ENCODE results near the gene EXOG. TPM values are rescaled to one million over a fixed set of nuclear protein-coding genes. Genes with fewer than 3 reads are reported as not detected.

EXOG gene
- total RNA-seq, 1 experiment from 2014 or later: 16.2 TPM

DNA sequence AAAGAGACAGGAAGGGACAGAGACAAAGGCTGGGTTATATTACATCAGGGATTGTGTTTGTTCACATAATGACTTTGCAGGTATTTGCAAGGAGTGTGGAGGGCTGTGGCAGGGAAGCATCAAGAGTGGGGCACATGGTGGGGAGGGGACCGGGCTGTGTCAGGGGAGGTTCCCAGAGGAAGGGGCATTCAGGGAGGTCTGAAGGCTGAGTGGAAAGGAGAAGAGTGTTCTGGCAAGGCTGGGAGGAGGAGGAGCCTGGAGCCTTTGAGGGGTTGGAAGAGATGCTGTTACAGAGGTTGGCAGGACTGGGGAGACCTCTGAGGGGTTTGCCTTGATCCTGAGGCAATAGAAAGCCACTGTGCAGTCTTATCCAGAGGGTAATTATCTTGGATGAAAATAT, 49.4 kb downstream of the EXOG start:
- H3K9me3 ChIP-seq: no peaks in the 10 kb centered on the region
- Mint-ChIP-seq H3K4me3 (ENCODE audit: unreplicated experiment) (no peak overlapping the region), H3K27ac (ENCODE audit: unreplicated experiment) (no peak overlapping the region), H3K27me3 (ENCODE audit: insufficient read depth, unreplicated experiment) (peaks cover 13% of the 10 kb centered on the region), H3K9me3 (ENCODE audit: unreplicated experiment) (no peaks in the 10 kb centered on the region), H3K36me3 (ENCODE audit: insufficient read depth, unreplicated experiment) (no peaks in the 10 kb centered on the region), H3K4me1 (ENCODE audit: low read depth, unreplicated experiment) (no peaks in the 10 kb centered on the region)
- POLR2A ChIA-PET: no interaction called here
- TF ChIP-seq, protein P1, sequence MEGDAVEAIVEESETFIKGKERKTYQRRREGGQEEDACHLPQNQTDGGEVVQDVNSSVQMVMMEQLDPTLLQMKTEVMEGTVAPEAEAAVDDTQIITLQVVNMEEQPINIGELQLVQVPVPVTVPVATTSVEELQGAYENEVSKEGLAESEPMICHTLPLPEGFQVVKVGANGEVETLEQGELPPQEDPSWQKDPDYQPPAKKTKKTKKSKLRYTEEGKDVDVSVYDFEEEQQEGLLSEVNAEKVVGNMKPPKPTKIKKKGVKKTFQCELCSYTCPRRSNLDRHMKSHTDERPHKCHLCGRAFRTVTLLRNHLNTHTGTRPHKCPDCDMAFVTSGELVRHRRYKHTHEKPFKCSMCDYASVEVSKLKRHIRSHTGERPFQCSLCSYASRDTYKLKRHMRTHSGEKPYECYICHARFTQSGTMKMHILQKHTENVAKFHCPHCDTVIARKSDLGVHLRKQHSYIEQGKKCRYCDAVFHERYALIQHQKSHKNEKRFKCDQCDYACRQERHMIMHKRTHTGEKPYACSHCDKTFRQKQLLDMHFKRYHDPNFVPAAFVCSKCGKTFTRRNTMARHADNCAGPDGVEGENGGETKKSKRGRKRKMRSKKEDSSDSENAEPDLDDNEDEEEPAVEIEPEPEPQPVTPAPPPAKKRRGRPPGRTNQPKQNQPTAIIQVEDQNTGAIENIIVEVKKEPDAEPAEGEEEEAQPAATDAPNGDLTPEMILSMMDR (IDR thresholded peaks at IDR 0.05; ENCODE audit: insufficient read depth in 1 of 2, low read depth in 1 of 2, low read length in 1 of 2, severe bottlenecking in 1 of 2, unreplicated experiment in 1 of 2): no peak
- BruUV-seq (replicated peaks): no TSS peak
- CTCF ChIA-PET: no interaction called here
- intact Hi-C loops (cut with micrococcal nuclease; ENCODE audit: unreplicated experiment): no loop called here
- no peak overlapping the region for H3K4me3 ChIP-seq (ENCODE audit: low read depth, low read length)
- no peaks in the 10 kb centered on the region for H3K4me1 ChIP-seq
- DNase-seq: no peak
- no peaks in the 10 kb centered on the region; the same call in 1 of the 2 replicates for H3K27me3 ChIP-seq (replicated peaks; ENCODE audit: control insufficient read depth, insufficient read depth, low read length)
- no peaks in the 10 kb centered on the region for H3K36me3 ChIP-seq (ENCODE audit: control insufficient read depth, insufficient read depth, low read length)

DNA sequence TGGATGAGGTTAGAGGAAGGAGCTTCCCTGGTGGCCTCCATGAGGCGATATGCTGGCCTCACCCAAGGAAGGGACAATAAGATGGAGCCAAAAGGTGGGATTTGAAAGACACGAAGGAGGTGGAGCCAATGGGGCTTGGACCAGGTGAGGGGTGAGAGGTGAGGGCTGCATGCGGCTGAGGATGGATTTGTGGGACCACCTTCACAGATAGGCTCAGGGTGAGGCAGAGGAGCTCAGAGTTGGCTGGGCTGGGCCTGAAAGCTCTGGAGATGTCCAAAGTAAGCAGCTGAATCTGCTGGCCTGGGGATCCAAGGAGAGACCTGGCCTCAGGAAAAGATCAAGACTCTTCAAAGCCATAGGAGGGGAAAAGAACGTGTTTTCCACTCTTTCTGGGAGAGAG, 49.8 kb downstream of the EXOG start:
- H3K4me3 ChIP-seq (ENCODE audit: low read depth, low read length): no peak overlapping the region
- no peaks in the 10 kb centered on the region for H3K36me3 Mint-ChIP-seq (ENCODE audit: insufficient read depth, unreplicated experiment)
- no peak overlapping the region for H3K4me3 Mint-ChIP-seq (ENCODE audit: unreplicated experiment)
- no TSS peak for BruUV-seq (replicated peaks)
- H3K4me1 Mint-ChIP-seq (ENCODE audit: low read depth, unreplicated experiment): no peaks in the 10 kb centered on the region
- no peak for DNase-seq
- ChIA-PET POLR2A (no interaction called here), CTCF (no interaction called here)
- no peaks in the 10 kb centered on the region for H3K36me3 ChIP-seq (ENCODE audit: control insufficient read depth, insufficient read depth, low read length)
- H3K27me3 Mint-ChIP-seq (ENCODE audit: insufficient read depth, unreplicated experiment): peaks cover 16% of the 10 kb centered on the region
- no peak overlapping the region for H3K27ac Mint-ChIP-seq (ENCODE audit: unreplicated experiment)
- H3K9me3 Mint-ChIP-seq (ENCODE audit: unreplicated experiment): no peaks in the 10 kb centered on the region
- no peaks in the 10 kb centered on the region; the same call in 1 of the 2 replicates for H3K27me3 ChIP-seq (replicated peaks; ENCODE audit: control insufficient read depth, insufficient read depth, low read length)
- no peaks in the 10 kb centered on the region for H3K9me3 ChIP-seq
- intact Hi-C loops (cut with micrococcal nuclease; ENCODE audit: unreplicated experiment): no loop called here
- TF ChIP-seq, protein P1 (IDR thresholded peaks at IDR 0.05; ENCODE audit: insufficient read depth in 1 of 2, low read depth in 1 of 2, low read length in 1 of 2, severe bottlenecking in 1 of 2, unreplicated experiment in 1 of 2): no peak
- H3K4me1 ChIP-seq: no peaks in the 10 kb centered on the region

DNA sequence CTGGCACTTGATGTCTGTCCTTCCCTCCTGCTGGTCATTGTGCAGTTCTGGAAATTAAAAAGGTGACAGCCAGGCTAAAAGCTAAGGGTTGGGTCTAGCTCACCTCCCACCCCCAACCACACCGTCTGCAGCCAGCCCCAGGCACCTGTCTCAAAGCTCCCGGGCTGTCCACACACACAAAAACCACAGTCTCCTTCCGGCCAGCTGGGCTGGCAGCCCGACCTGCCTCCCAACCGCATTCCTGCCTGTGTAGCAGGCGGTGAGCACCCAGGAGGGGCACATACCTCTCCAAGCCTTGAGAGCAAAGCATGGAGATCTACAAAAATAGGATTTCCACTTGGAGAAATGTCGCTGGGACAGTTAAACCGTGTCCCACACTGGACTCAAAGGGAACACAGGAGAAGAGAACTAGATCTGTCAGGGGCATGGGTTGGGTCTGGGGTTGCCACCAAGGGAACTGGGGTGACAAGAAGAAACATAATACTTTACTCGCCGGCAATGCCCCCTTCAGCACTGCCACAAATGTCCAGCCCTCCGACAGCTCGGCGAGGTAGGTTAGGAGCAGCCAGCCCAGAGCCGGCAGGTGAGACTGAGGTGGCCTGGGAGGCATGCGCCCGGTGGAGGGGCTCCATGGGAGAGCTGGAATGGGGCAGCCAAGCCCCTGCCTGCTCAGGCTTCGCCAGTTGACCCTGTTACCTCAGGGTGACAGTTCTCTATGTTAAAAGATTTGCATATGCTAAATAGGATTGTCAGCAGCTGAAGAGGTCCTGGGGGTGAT, 52.2 kb downstream of the EXOG start:
- Mint-ChIP-seq H3K4me1 (ENCODE audit: low read depth, unreplicated experiment) (no peaks in the 10 kb centered on the region), H3K36me3 (ENCODE audit: insufficient read depth, unreplicated experiment) (no peaks in the 10 kb centered on the region), H3K27me3 (ENCODE audit: insufficient read depth, unreplicated experiment) (peaks cover 25% of the 10 kb centered on the region), H3K4me3 (ENCODE audit: unreplicated experiment) (no peak overlapping the region), H3K27ac (ENCODE audit: unreplicated experiment) (no peak overlapping the region), H3K9me3 (ENCODE audit: unreplicated experiment) (no peaks in the 10 kb centered on the region)
- TF ChIP-seq, protein P1 (IDR thresholded peaks at IDR 0.05; ENCODE audit: insufficient read depth in 1 of 2, low read depth in 1 of 2, low read length in 1 of 2, severe bottlenecking in 1 of 2, unreplicated experiment in 1 of 2): no peak
- H3K4me1 ChIP-seq: no peaks in the 10 kb centered on the region
- no peak for DNase-seq
- intact Hi-C loops (cut with micrococcal nuclease; ENCODE audit: unreplicated experiment): no loop called here
- ChIA-PET CTCF (no interaction called here), POLR2A (no interaction called here)
- BruUV-seq (replicated peaks): no TSS peak
- no peaks in the 10 kb centered on the region for H3K36me3 ChIP-seq (ENCODE audit: control insufficient read depth, insufficient read depth, low read length)
- H3K27me3 ChIP-seq (replicated peaks; ENCODE audit: control insufficient read depth, insufficient read depth, low read length): no peaks in the 10 kb centered on the region; the same call in 1 of the 2 replicates
- H3K4me3 ChIP-seq (ENCODE audit: low read depth, low read length): no peak overlapping the region
- no peaks in the 10 kb centered on the region for H3K9me3 ChIP-seq
